GM21515 (cell line): Measurements from ENCODE around the gene CREBZF.
"Not testable (repeated sequence)": the region's sequence is repeated elsewhere in the genome, so short reads cannot be mapped to it uniquely, and the experiment has no call there.

ENCODE experiments used
- ATAC-seq: cut with Tn5 transposase; IDR thresholded peaks from one replicate; pipeline ENCODE4 v1.9.1; 2021; ENCODE audit not compliant: unreplicated experiment

CREBZF gene

GRCh38 chr11:85627332-85627997 lies 37.5 kb downstream of the CREBZF start, which contains the start of gene DLG2:
Gene DLG2 (minus strand): TSS chr11:85627344.
- peak; percentile 3 for ATAC-seq

DNA sequence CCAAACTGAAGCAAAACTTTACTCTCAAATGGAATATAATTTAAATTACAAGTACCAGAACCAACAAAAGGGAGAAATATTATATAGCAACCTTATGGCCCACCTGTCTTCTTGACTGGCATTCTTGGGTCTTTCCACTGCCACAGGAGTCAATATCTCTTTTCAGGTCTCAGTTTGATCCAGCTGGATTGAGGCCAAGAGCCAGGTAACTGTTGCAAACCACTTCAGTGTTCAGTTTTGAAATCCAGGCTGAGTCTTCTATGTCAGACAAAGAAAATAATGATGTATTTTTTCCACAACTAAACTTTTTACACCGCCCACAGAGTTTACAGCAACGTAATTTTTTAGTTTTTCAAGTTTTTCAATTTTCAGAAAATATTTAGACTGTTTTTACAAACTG lies 38.4 kb downstream of the CREBZF start:
- ATAC-seq = no peak

- ATAC-seq = no peak
These were observed 44.7 kb downstream of the CREBZF start for GRCh38 chr11:85620256-85620655.

- no peak for ATAC-seq
These were observed 45.4 kb downstream of the CREBZF start for GRCh38 chr11:85619499-85619898.

GRCh38 chr11:85611643-85612042 lies 53.3 kb downstream of the CREBZF start:
- ATAC-seq = not testable (repeated sequence)
